ENCODE data around the gene PPP2R2B.

The PPP2R2B gene

GRCh38 chr5:146721073-146721815 is 157.3 kb downstream of the PPP2R2B start:
- TF ChIP-seq LEF1 (IDR thresholded peaks at IDR 0.05; ENCODE audit: borderline replicate concordance) (no peak), L3MBTL2 (conservative IDR thresholded peaks at IDR 0.05) (no peak), PKNOX1 (IDR thresholded peaks at IDR 0.05) (no peak), HDGF (IDR thresholded peaks at IDR 0.05; ENCODE audit: borderline replicate concordance) (no peak), FOXM1 (IDR thresholded peaks at IDR 0.05; ENCODE audit: borderline replicate concordance) (no peak), ELF4 (IDR thresholded peaks at IDR 0.05) (no peak), CTBP1 (IDR thresholded peaks at IDR 0.05; ENCODE audit: borderline replicate concordance) (no peak), FOXA1 (IDR thresholded peaks at IDR 0.05) (no peak)
- ChIA-PET CTCF (no interaction called here), POLR2A (no interaction called here)
- no peak for DNase-seq (ENCODE audit: extremely low spot score)

GRCh38 chr5:146720107-146720506 is 158.4 kb downstream of the PPP2R2B start:
- DNase-seq (ENCODE audit: extremely low spot score), result no peak
- CTCF ChIA-PET, result no interaction called here
- no peak for TF ChIP-seq L3MBTL2 (conservative IDR thresholded peaks at IDR 0.05)
- TF ChIP-seq PKNOX1 (IDR thresholded peaks at IDR 0.05), result no peak
- TF ChIP-seq ARNT (IDR thresholded peaks at IDR 0.05), result no peak
- no peak for TF ChIP-seq ZNF384 (IDR thresholded peaks at IDR 0.05)
- TF ChIP-seq FOXM1 (IDR thresholded peaks at IDR 0.05; ENCODE audit: borderline replicate concordance), result no peak
- TF ChIP-seq FOXK2 (IDR thresholded peaks at IDR 0.05), result no peak
- no peak for TF ChIP-seq HDGF (IDR thresholded peaks at IDR 0.05; ENCODE audit: borderline replicate concordance)
- POLR2A ChIA-PET, result interaction anchor here (0.6 kb wide), 1 partner anchor 222 kb away, joined by 3 read pairs; no protein-coding TSS in a partner anchor

GRCh38 chr5:146719179-146719578 is 159.4 kb downstream of the PPP2R2B start:
- CTCF ChIA-PET, result no interaction called here

GRCh38 chr5:146718609-146719008 is 159.9 kb downstream of the PPP2R2B start:
- POLR2A ChIA-PET, result no interaction called here
- CTCF ChIA-PET, result no interaction called here
- no peak for DNase-seq (ENCODE audit: extremely low spot score)
- TF ChIP-seq BHLHE40 (IDR thresholded peaks at IDR 0.05; ENCODE audit: borderline replicate concordance) (no peak), FOXM1 (IDR thresholded peaks at IDR 0.05; ENCODE audit: borderline replicate concordance) (no peak), FOXK2 (IDR thresholded peaks at IDR 0.05) (no peak), CTBP1 (IDR thresholded peaks at IDR 0.05; ENCODE audit: borderline replicate concordance) (no peak)

More at GRCh38 chr5:146719179-146719578, 159.4 kb downstream of the PPP2R2B start:
- no peak for TF ChIP-seq L3MBTL2 (conservative IDR thresholded peaks at IDR 0.05)
- TF ChIP-seq CTBP1 (IDR thresholded peaks at IDR 0.05; ENCODE audit: borderline replicate concordance), result no peak
- TF ChIP-seq SUZ12 (IDR thresholded peaks at IDR 0.05), result no peak
- TF ChIP-seq LEF1 (IDR thresholded peaks at IDR 0.05; ENCODE audit: borderline replicate concordance), result no peak
- no peak for TF ChIP-seq ELF4 (IDR thresholded peaks at IDR 0.05)
- no peak for TF ChIP-seq FOXA1 (IDR thresholded peaks at IDR 0.05)
- TF ChIP-seq FOXK2 (IDR thresholded peaks at IDR 0.05), result no peak
- no peak for TF ChIP-seq BHLHE40 (IDR thresholded peaks at IDR 0.05; ENCODE audit: borderline replicate concordance)
- no peak for TF ChIP-seq NFRKB (IDR thresholded peaks at IDR 0.05)
- no peak for TF ChIP-seq ZNF384 (IDR thresholded peaks at IDR 0.05)
- TF ChIP-seq PKNOX1 (IDR thresholded peaks at IDR 0.05), result no peak
- DNase-seq (ENCODE audit: extremely low spot score), result no peak
- POLR2A ChIA-PET, result no interaction called here

DNA sequence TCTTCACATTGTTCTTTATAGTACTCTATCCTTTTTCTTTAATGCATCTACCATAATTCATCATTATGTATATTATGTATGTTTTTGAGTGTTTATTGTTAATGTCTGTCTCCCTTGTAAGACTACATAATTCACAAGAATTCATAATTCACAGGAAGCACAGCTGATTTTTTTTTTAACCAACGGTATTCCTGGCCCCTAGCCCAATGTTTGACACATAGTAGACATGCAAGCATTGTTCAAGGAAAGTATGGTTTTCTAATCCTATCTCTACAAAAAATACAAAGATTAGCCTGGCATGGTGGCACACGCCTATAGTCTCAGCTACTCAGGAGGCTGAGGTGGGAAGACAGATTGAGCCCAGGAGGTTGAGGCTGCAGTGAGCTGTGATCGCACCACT is 160.6 kb downstream of the PPP2R2B start:
- CTCF ChIA-PET, result no interaction called here
- DNase-seq (ENCODE audit: extremely low spot score), result no peak
- TF ChIP-seq LEF1 (IDR thresholded peaks at IDR 0.05; ENCODE audit: borderline replicate concordance) (no peak), FOXM1 (IDR thresholded peaks at IDR 0.05; ENCODE audit: borderline replicate concordance) (no peak), ARNT (IDR thresholded peaks at IDR 0.05) (no peak), FOXK2 (IDR thresholded peaks at IDR 0.05) (no peak), FOXA1 (IDR thresholded peaks at IDR 0.05) (no peak), ELF4 (IDR thresholded peaks at IDR 0.05) (no peak), SUZ12 (IDR thresholded peaks at IDR 0.05) (no peak), HDGF (IDR thresholded peaks at IDR 0.05; ENCODE audit: borderline replicate concordance) (no peak), BHLHE40 (IDR thresholded peaks at IDR 0.05; ENCODE audit: borderline replicate concordance) (no peak), ZNF384 (IDR thresholded peaks at IDR 0.05) (no peak), L3MBTL2 (conservative IDR thresholded peaks at IDR 0.05) (no peak), PKNOX1 (IDR thresholded peaks at IDR 0.05) (no peak)
- POLR2A ChIA-PET, result no interaction called here

DNA sequence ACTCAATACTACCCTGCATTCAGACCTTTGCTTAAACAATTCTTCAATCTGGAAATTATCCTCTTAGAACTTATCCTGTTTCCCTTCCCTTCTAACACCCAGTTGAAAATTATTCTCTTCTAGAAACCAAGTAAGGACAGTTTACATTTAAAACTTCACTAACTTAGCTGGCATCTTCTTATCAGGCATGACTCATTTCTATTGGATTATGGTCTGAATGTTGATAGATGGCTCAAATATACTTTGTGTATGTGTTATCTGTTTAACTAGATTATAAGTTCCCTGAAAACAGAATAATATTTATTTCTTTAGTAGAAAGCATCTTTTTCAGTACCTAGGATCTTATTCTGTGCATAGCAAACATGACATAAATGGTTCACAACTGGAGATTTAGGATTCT is 161.9 kb downstream of the PPP2R2B start:
- no peak for TF ChIP-seq FOXK2 (IDR thresholded peaks at IDR 0.05)
- no peak for TF ChIP-seq BHLHE40 (IDR thresholded peaks at IDR 0.05; ENCODE audit: borderline replicate concordance)
- no peak for TF ChIP-seq ELF4 (IDR thresholded peaks at IDR 0.05)
- TF ChIP-seq L3MBTL2 (conservative IDR thresholded peaks at IDR 0.05), result no peak
- TF ChIP-seq HDGF (IDR thresholded peaks at IDR 0.05; ENCODE audit: borderline replicate concordance), result no peak
- TF ChIP-seq LEF1 (IDR thresholded peaks at IDR 0.05; ENCODE audit: borderline replicate concordance), result no peak
- no peak for TF ChIP-seq TARDBP (IDR thresholded peaks at IDR 0.05)
- no peak for TF ChIP-seq PKNOX1 (IDR thresholded peaks at IDR 0.05)
- no peak for TF ChIP-seq FOXM1 (IDR thresholded peaks at IDR 0.05; ENCODE audit: borderline replicate concordance)
- no peak for TF ChIP-seq SP1 (IDR thresholded peaks at IDR 0.05)
- no peak for TF ChIP-seq CTBP1 (IDR thresholded peaks at IDR 0.05; ENCODE audit: borderline replicate concordance)
- TF ChIP-seq NFRKB (IDR thresholded peaks at IDR 0.05), result no peak
- CTCF ChIA-PET, result no interaction called here
- DNase-seq (ENCODE audit: extremely low spot score), result no peak
- POLR2A ChIA-PET, result no interaction called here
